Sigmoid colon (tissue), 7 donors: ENCODE results near the gene KISS1R. TPM values are rescaled to one million over a fixed set of nuclear protein-coding genes. Genes with fewer than 3 reads are reported as not detected.

Experiments used
- DNase-seq: peaks from one replicate; pipeline ENCODE4 v3.0.0-alpha.2; 2019
- H3K27ac ChIP-seq, 4 donors: fragments of 200-600 bp; sonication (generic); one replicate each; pipeline ENCODE4 v1.5.1; 2016 to 2019; ENCODE audit warnings: mild to moderate bottlenecking in 1 of 4
- H3K27me3 ChIP-seq, 3 donors: fragments of 200-600 bp; sonication (generic); one replicate each; pipeline ENCODE4 v1.5.1; 2019; ENCODE audit warnings: mild to moderate bottlenecking in 1 of 3
- H3K36me3 ChIP-seq, 4 donors: fragments of 200-600 bp; sonication (generic); one replicate each; pipeline ENCODE4 v1.5.1; 2016 to 2019
- H3K4me1 ChIP-seq, 4 donors: fragments of 200-600 bp; sonication (generic); one replicate each; pipeline ENCODE4 v1.5.1; 2017 to 2019
- H3K4me3 ChIP-seq, 4 donors: fragments of 200-600 bp; sonication (generic); one replicate each; pipeline ENCODE4 v1.5.1; 2017 to 2019; ENCODE audit warnings: mild to moderate bottlenecking in 2 of 4, moderate library complexity in 1 of 4
- H3K9me3 ChIP-seq, 4 donors: fragments of 200-600 bp in 3 of 4; sonication (generic) in 3 of 4; one replicate each; pipeline versions ENCODE4 v1.5.1 to v1.6.1; 2013 to 2019
- EP300 ChIP-seq, 4 donors: sonication (generic); formaldehyde crosslinking; IDR thresholded peaks; one replicate each; pipeline ENCODE4 v1.6.1; 2017; ENCODE audit warnings: antibody characterized with exemption in 4 of 4
- POLR2A ChIP-seq, 2 donors: fragments of 450-650 bp; IDR thresholded peaks; one replicate each; pipeline ENCODE4 v1.6.1; 2016; ENCODE audit warnings: antibody characterized with exemption in 2 of 2, mild to moderate bottlenecking in 2 of 2, moderate library complexity in 2 of 2
- POLR2AphosphoS5 ChIP-seq, 4 donors: sonication (generic); formaldehyde crosslinking; IDR thresholded peaks; one replicate each; pipeline ENCODE4 v1.6.1; 2017; ENCODE audit warnings: antibody characterized with exemption in 4 of 4
- WGBS, 2 donors: extraction: QIAGEN DNeasy Blood & Tissue Kit; methylation state at CpG; one replicate each; pipeline ENCODE4 v1.1.7; 2013; 5-methylcytosine and 5-hydroxymethylcytosine counted together
- intact Hi-C: fragments of 100-400 bp; cut with DNase I; formaldehyde crosslinking; loops from one replicate; pipeline ENCODE4 v1.15.1; 2023
- polyA plus RNA-seq, 3 donors: library from polyadenylated mRNA; stranded (reverse); fragments of 200-250 nt; gene quantifications; one replicate each; pipeline ENCODE4 v1.2.3, GENCODE V29; 2013
- total RNA-seq, 4 donors: library from RNA; depleted of rRNA; stranded (reverse); fragments of >200 nt; gene quantifications; one replicate each; pipeline ENCODE4 v1.1.0, GENCODE V29; 2016
- TF ChIP-seq, protein P1 (sequence below), 4 experiments: fragments of 450-650 bp in 3 of 4; fragments of 200-600 bp in 1 of 4; IDR thresholded peaks; one replicate each; pipeline ENCODE4 v1.5.1; 2016 to 2019; ENCODE audit warnings: antibody characterized with exemption in 4 of 4, mild to moderate bottlenecking in 3 of 4, moderate library complexity in 2 of 4
- donor health status: healthy with polysubstance abuse.
- donor health status: Bipolar disorder and iron deficiency.
- donor health status: healthy.

Gene KISS1R
- total and polyA plus RNA-seq, 7 donors = 0.13 TPM; not detected in 6

DNA sequence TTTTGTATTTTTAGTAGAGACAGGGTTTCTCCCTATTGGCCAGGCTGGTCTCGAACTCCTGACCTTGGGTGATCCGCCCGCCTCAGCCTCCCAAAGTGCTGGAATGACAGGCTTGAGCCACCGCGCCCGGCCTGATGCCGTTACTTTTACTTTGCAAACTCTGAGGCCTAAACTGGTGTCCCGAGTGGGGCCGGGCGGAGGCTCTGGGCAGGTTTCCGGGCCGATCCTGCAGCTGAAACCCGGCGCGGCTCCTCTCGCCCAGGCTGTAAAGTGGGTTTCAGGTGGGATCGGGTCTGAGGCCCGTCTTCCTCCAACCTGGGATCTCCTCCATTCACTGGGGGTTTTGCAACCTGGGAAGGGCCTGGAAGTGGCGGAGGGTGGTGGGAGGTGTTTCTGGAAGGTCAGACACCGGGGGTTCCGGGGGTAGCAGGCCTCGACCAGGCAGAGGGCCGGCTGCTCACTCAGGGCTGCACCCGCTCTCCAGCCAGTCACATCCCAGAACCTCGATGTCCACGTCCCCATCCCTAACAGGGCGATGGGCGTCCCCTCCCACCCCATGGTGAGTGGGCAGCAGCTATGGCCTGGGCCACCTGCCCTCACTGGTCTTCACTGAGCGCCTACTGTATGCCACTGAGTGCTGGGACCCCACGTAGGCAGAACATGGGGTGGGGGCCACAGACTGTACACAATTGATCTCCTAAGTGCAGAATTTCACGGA, 45.7 kb downstream of the KISS1R start:
- WGBS, 2 donors = 62 to 81% methylated on average over 31 of the region's 31 CpGs
- no peak for DNase-seq
- no peaks in the 10 kb centered on the region for H3K4me1 ChIP-seq
- intact Hi-C loops = no loop called here
- H3K27ac ChIP-seq = no peak overlapping the region
- H3K27me3 ChIP-seq = no peaks in the 10 kb centered on the region
- H3K36me3 ChIP-seq = peaks cover 0 to 34% (median 19%) of the 10 kb centered on the region in 4 donors
- H3K4me3 ChIP-seq = no peak overlapping the region
- TF ChIP-seq POLR2A (IDR thresholded peaks at IDR 0.05) (no peak), POLR2AphosphoS5 (IDR thresholded peaks at IDR 0.05) (no peak), EP300 (IDR thresholded peaks at IDR 0.05) (no peak)
- TF ChIP-seq, protein P1, sequence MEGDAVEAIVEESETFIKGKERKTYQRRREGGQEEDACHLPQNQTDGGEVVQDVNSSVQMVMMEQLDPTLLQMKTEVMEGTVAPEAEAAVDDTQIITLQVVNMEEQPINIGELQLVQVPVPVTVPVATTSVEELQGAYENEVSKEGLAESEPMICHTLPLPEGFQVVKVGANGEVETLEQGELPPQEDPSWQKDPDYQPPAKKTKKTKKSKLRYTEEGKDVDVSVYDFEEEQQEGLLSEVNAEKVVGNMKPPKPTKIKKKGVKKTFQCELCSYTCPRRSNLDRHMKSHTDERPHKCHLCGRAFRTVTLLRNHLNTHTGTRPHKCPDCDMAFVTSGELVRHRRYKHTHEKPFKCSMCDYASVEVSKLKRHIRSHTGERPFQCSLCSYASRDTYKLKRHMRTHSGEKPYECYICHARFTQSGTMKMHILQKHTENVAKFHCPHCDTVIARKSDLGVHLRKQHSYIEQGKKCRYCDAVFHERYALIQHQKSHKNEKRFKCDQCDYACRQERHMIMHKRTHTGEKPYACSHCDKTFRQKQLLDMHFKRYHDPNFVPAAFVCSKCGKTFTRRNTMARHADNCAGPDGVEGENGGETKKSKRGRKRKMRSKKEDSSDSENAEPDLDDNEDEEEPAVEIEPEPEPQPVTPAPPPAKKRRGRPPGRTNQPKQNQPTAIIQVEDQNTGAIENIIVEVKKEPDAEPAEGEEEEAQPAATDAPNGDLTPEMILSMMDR (IDR thresholded peaks at IDR 0.05) = no peak
- H3K9me3 ChIP-seq = no peaks in the 10 kb centered on the region

DNA sequence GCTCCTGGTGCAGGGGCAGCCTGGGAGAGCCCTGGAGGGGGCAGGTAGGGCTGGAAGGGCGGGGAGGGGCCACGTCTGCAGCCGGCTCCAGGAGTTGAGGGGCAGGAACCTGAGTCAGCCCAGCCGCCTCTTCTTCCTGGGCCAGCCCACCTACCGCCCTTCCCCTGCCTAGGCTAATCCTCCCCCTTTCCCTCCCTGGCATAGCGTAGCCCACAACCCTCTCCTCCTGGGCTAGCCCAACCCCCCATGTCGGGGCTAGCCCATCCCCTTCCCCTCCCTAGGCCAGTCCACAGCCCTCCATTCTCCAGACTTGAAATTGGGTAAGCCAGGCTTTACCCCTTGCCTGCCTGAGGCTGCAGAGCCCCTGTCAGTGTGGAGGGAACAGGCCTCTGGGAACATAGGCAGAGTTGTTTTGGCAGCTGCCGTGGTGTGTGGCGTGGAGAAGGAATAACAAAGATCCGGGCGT, 46.4 kb downstream of the KISS1R start:
- Histone ChIP-seq H3K36me3 (peaks cover 0 to 38% (median 21%) of the 10 kb centered on the region in 4 donors), H3K4me3 (no peak overlapping the region), H3K4me1 (no peaks in the 10 kb centered on the region), H3K27ac (no peak overlapping the region), H3K9me3 (no peaks in the 10 kb centered on the region), H3K27me3 (no peaks in the 10 kb centered on the region)
- DNase-seq = no peak
- TF ChIP-seq, protein P1 (IDR thresholded peaks at IDR 0.05) = no peak
- TF ChIP-seq POLR2AphosphoS5 (IDR thresholded peaks at IDR 0.05) (no peak), POLR2A (IDR thresholded peaks at IDR 0.05) (no peak), EP300 (IDR thresholded peaks at IDR 0.05) (no peak)
- 82 to 83% methylated on average over 11 of the region's 11 CpGs for WGBS, 2 donors
- intact Hi-C loops = no loop called here

DNA sequence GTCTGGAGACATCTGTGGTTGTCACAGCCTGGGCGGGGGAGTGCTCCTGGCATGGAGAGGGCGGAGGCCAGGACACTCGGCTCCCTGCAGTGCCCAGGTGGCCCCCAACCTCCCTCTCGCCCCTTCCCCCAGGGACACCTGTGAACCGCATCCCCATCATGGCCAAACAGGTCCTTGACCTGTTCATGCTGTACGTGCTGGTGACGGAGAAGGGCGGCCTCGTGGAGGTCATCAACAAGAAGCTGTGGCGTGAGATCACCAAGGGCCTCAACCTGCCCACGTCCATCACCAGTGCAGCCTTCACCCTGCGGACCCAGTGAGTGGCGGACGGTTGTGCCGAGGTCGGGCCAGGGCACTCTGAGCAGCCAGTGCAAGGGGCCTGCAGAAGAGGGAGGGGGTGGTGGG, 47.0 kb downstream of the KISS1R start:
- Histone ChIP-seq H3K4me1 (no peaks in the 10 kb centered on the region), H3K4me3 (no peak overlapping the region), H3K36me3 (peaks cover 0 to 44% (median 25%) of the 10 kb centered on the region in 4 donors), H3K27ac (no peak overlapping the region), H3K27me3 (no peaks in the 10 kb centered on the region), H3K9me3 (no peaks in the 10 kb centered on the region)
- 95 to 97% methylated on average over 16 of the region's 16 CpGs for WGBS, 2 donors
- TF ChIP-seq EP300 (IDR thresholded peaks at IDR 0.05) = no peak
- TF ChIP-seq POLR2AphosphoS5 (IDR thresholded peaks at IDR 0.05) = no peak
- TF ChIP-seq, protein P1 (IDR thresholded peaks at IDR 0.05) = no peak
- TF ChIP-seq POLR2A (IDR thresholded peaks at IDR 0.05) = no peak
- no peak for DNase-seq
- intact Hi-C loops = no loop called here

DNA sequence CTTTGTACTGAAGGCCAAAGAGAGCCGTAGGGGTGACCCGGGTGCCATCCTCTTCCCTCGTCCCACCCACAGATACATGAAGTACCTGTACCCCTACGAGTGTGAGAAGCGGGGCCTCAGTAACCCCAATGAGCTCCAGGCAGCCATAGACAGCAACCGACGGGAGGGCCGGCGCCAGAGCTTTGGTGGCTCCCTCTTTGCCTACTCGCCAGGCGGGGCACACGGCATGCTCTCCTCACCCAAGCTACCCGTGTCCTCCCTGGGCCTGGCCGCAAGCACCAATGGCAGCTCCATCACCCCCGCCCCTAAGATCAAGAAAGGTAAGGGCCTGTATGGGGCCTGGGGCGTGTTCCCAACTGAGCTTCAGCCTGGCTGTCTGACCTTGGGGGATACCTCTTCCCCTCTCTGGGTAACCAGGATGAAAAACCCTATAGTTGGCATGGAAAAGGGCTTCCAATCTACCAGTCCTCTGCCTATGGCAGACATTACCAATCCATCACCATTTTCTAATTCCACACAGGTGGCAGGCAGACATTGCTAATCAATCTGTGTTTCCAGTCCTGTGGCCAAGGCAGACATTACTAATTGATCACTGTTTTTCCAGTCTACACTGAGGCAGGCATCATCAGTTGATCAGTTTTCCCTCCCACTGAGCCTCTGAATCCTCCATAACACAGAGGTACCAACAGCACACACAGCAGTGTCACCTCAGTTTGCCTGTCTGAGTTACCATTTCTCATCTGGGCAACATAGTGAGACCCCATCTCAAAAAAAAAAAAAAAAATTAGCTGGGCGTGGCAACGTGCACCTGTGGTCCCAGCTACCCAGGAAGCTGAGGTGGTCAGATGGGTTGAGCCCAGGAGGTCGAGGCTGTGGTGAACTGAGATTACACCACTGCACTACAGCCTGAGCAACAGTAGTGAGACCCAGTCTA, 47.9 kb downstream of the KISS1R start:
- Histone ChIP-seq H3K4me3 (no peak overlapping the region), H3K27me3 (no peaks in the 10 kb centered on the region), H3K9me3 (no peaks in the 10 kb centered on the region), H3K36me3 (peaks cover 0 to 53% (median 26%) of the 10 kb centered on the region in 4 donors), H3K4me1 (no peaks in the 10 kb centered on the region), H3K27ac (no peak overlapping the region)
- no peak for DNase-seq
- TF ChIP-seq, protein P1 (IDR thresholded peaks at IDR 0.05) = no peak
- TF ChIP-seq EP300 (IDR thresholded peaks at IDR 0.05) (no peak), POLR2A (IDR thresholded peaks at IDR 0.05) (no peak)
- intact Hi-C loops = no loop called here
- 96 to 97% methylated on average over 19 of the region's 19 CpGs for WGBS, 2 donors
